GM06990 (cell line): ENCODE measurements around the gene ZNRD2.

Source experiments
- DNase-seq: peaks from one replicate; pipeline ENCODE4 v3.0.0-alpha.2; 2011; ENCODE audit not compliant: insufficient read length; ENCODE audit errors: extremely low read depth
- H3K27me3 ChIP-seq: replicated peaks from 2 replicates; pipeline ENCODE4 v1.6.0; 2011; ENCODE audit warnings: low read length; ENCODE audit not compliant: control insufficient read depth, insufficient read depth
- H3K36me3 ChIP-seq: 2 replicates; pipeline ENCODE4 v1.5.1; 2011; ENCODE audit warnings: low read length; ENCODE audit not compliant: control insufficient read depth, insufficient read depth
- H3K4me3 ChIP-seq: replicated peaks from 2 replicates; pipeline ENCODE4 v1.5.1; 2011; ENCODE audit warnings: low read depth, mild to moderate bottlenecking, control low read depth, low read length
- CTCF ChIP-seq: IDR thresholded peaks from 2 replicates; pipeline ENCODE4 v1.5.1; 2011; ENCODE audit warnings: low read length, control low read depth, mild to moderate bottlenecking, inconsistent platforms; ENCODE audit not compliant: insufficient read depth, poor library complexity, severe bottlenecking

The ZNRD2 gene

DNA sequence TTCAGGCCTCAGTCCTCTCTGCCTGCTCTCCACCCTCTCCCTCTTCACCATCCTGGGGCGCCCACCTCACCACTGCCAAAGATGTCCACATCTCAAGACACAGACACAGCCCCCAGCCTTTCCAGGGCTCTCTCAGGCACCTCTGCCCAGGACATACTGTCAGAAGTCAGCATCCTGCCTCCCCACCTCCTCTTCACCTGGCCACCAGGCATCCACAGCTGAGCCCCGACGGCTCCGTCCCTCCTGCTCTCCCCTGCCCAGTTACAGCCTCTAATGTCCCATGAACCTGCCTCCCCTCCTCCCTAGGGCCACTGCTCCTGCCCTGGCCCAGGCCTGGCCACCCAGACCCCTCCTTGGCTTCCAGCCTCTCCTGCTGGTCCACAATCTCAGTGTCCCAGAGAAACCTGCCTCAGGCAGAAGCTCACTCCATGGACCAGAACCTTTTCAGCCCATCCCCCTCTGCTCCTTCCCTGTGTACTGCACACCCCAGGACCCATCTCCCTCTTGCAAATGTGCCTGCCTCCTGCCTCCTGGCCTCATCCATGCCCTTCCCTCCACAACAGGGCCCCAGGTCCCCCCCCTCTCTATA, 15.3 kb upstream of the ZNRD2 start:
- no peaks in the 10 kb centered on the region for H3K36me3 ChIP-seq
- H3K4me3 ChIP-seq = no peak overlapping the region
- H3K27me3 ChIP-seq = no peaks in the 10 kb centered on the region; the same call in 1 of the 2 replicates
- TF ChIP-seq CTCF = no peak
- no peak for DNase-seq

GRCh38 chr11:65555693-65556231, 14.5 kb upstream of the ZNRD2 start:
- Histone ChIP-seq H3K36me3 (no peaks in the 10 kb centered on the region), H3K27me3 (no peaks in the 10 kb centered on the region; the same call in 1 of the 2 replicates), H3K4me3 (no peak overlapping the region)
- no peak for DNase-seq
- TF ChIP-seq CTCF = no peak

GRCh38 chr11:65556470-65557279, 13.6 kb upstream of the ZNRD2 start:
- TF ChIP-seq CTCF = no peak
- Histone ChIP-seq H3K36me3 (no peaks in the 10 kb centered on the region), H3K27me3 (no peaks in the 10 kb centered on the region; the same call in 1 of the 2 replicates), H3K4me3 (no peak overlapping the region)
- no peak for DNase-seq

DNA sequence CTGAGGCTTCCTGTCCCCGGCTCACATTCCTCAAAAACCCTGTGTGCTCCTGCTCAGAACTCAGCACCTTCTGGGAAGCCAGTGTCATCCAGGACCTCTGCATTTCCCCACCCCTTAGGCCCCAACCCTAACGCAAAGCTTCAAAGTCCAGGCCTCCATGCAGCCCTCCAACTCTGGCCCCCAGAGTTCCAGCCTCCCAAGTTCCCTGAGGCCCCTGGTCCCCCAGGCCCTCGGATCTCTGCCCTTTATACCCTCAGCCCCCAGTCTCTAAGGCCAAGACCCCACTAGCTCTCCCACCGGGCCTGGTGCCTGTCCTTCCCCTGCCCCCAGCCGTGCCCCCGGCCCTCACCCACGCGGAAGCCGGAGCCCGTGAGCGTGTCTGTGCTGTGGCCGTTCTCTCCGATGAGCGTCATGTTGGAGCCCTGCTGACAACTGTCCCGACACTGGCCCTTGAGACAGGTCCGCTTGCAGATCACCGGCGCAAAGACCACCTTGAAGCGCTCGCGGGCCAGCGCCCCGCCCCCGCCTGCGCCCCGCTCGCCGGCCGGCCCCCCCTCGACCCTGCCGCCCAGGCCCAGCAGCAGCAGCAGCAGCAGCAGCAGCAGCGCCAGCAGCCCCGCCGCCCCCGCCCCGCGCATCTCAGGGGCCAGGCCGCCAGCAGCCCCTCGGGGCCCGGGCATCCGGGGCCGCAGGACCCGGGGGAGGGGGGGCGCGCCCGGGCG, 12.8 kb upstream of the ZNRD2 start:
- no peak for DNase-seq
- no peak for TF ChIP-seq CTCF

GRCh38 chr11:65558002-65558929, 12.0 kb upstream of the ZNRD2 start, which contains the start of gene LTBP3:
Gene LTBP3, minus strand, starts transcription at chr11:65558359. Its CDS starts 400 bp downstream, at chr11:65557959.
- DNase-seq = no peak
- TF ChIP-seq CTCF = no peak
- H3K4me3 ChIP-seq = peak within 1 kb of the TSS; percentile 48

More for the DNA sequence above, 12.8 kb upstream of the ZNRD2 start:
- H3K36me3 ChIP-seq = no peaks in the 10 kb centered on the region
- H3K4me3 ChIP-seq = no peak overlapping the region
- H3K27me3 ChIP-seq = no peaks in the 10 kb centered on the region; the same call in 1 of the 2 replicates

More at GRCh38 chr11:65558002-65558929, 12.0 kb upstream of the ZNRD2 start, which contains the start of gene LTBP3:
- no peaks in the 10 kb centered on the region; the same call in 1 of the 2 replicates for H3K27me3 ChIP-seq
- H3K36me3 ChIP-seq = no peaks in the 10 kb centered on the region
